Osteoblast (primary cell): ENCODE measurements around the gene SULT4A1. TPM values are rescaled to one million over a fixed set of nuclear protein-coding genes. Genes with fewer than 3 reads are reported as not detected.

Experiments used
- DNase-seq: peaks from one replicate; pipeline ENCODE4 v3.0.0; 2011; ENCODE audit warnings: low spot score, mixed read lengths; ENCODE audit not compliant: insufficient read length; ENCODE audit errors: missing footprints
- H2AFZ ChIP-seq: 2 replicates; pipeline ENCODE4 v1.6.0; 2011; ENCODE audit warnings: mild to moderate bottlenecking, low read length
- H3K27ac ChIP-seq: 2 replicates; pipeline ENCODE4 v1.5.1; 2011; ENCODE audit warnings: mild to moderate bottlenecking, low read depth, low read length, moderate library complexity
- H3K27me3 ChIP-seq: 2 replicates; pipeline ENCODE4 v1.6.0; 2012; ENCODE audit warnings: mild to moderate bottlenecking, control low read depth, inconsistent platforms, low read length, moderate library complexity; ENCODE audit not compliant: insufficient read depth
- H3K36me3 ChIP-seq: 2 replicates; pipeline ENCODE4 v1.5.1; 2011; ENCODE audit warnings: mild to moderate bottlenecking, low read length, control low read depth, moderate library complexity; ENCODE audit not compliant: insufficient read depth
- H3K4me1 ChIP-seq: 2 replicates; pipeline ENCODE4 v1.5.1; 2011; ENCODE audit warnings: mild to moderate bottlenecking, low read length, control low read depth, moderate library complexity; ENCODE audit not compliant: insufficient read depth
- H3K4me2 ChIP-seq: 2 replicates; pipeline ENCODE4 v1.6.0; 2011; ENCODE audit warnings: mild to moderate bottlenecking, low read length; ENCODE audit not compliant: insufficient read depth
- H3K4me3 ChIP-seq: fragments of 200-600 bp; sonication (generic); 3 replicates; pipeline ENCODE4 v1.5.1; 2012; ENCODE audit warnings: mild to moderate bottlenecking, low read length, inconsistent platforms; ENCODE audit not compliant: insufficient read depth
- H3K79me2 ChIP-seq: 2 replicates; pipeline ENCODE4 v1.6.0; 2012; ENCODE audit warnings: mild to moderate bottlenecking, low read length, control low read depth, inconsistent platforms; ENCODE audit not compliant: insufficient read depth
- H3K9me3 ChIP-seq: 2 replicates; pipeline ENCODE4 v1.5.1; 2011; ENCODE audit warnings: low read depth, low read length, control low read depth
- H4K20me1 ChIP-seq: 2 replicates; pipeline ENCODE4 v1.6.0; 2012; ENCODE audit warnings: mild to moderate bottlenecking, low read length, control low read depth; ENCODE audit not compliant: insufficient read depth
- CTCF ChIP-seq: IDR thresholded peaks from 2 replicates; pipeline ENCODE4 v1.5.1; 2011; ENCODE audit warnings: mild to moderate bottlenecking, low read depth, low read length, moderate library complexity; ENCODE audit errors: extremely low read depth
- small RNA-seq: library from RNA; depleted of rRNA; stranded (forward); fragments of <200 nt; gene quantifications from one replicate; pipeline ENCODE3, GENCODE V24; 2012
- total RNA-seq: library from RNA; depleted of rRNA; stranded (reverse); fragments of >200 nt; gene quantifications from 2 replicates; pipeline ENCODE4 v1.2.3, GENCODE V29; 2012

SULT4A1 gene
- total RNA-seq, 1 donor = under 0.01 TPM

GRCh38 chr22:43777286-43777685 is 85.0 kb downstream of the SULT4A1 start:
- Histone ChIP-seq H3K4me3 (no peak overlapping the region), H3K9me3 (no peaks in the 10 kb centered on the region), H3K36me3 (no peaks in the 10 kb centered on the region), H4K20me1 (no peaks in the 10 kb centered on the region), H3K27me3 (no peaks in the 10 kb centered on the region), H3K4me1 (peaks cover under 1% of the 10 kb centered on the region), H2AFZ (no peak overlapping the region), H3K79me2 (no peaks in the 10 kb centered on the region), H3K27ac (no peak overlapping the region), H3K4me2 (no peak overlapping the region)
- TF ChIP-seq CTCF = no peak
- peak; percentile 73 for DNase-seq

DNA sequence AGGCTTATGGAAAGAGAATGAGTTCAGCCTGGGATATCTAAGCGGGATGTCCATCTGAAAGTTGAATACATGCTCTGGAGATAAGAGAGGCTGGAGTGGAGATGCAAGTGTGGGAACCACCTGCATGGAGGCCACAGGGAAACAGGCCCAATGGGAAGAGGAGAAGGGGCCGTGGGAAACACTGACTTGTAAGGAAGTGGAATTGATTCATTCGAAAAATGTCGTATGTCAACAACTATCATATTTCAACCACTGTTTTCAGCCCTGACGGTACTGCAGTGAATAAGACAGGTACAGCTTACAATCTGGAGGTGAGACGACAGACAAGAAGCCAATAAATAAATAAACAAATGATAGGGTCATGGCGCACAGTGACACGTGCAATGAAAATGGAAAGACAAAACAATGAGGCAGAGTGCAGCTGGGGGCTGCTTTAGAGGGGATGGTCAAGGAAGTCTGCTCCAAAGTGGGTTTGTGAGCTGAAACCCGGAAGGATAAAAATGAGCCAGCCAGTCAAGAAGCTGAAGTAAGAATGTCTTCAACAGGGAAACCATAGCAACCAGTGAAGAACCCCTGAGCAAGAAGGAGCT is 86.1 kb downstream of the SULT4A1 start:
- no peaks in the 10 kb centered on the region for H3K36me3 ChIP-seq
- no peak overlapping the region for H3K27ac ChIP-seq
- no peaks in the 10 kb centered on the region for H4K20me1 ChIP-seq
- peak; percentile 64 for DNase-seq
- H3K4me2 ChIP-seq = no peak overlapping the region
- TF ChIP-seq CTCF = no peak
- no peaks in the 10 kb centered on the region for H3K9me3 ChIP-seq
- no peak overlapping the region for H3K4me3 ChIP-seq
- H2AFZ ChIP-seq = no peak overlapping the region
- H3K4me1 ChIP-seq = no peaks in the 10 kb centered on the region
- no peaks in the 10 kb centered on the region for H3K27me3 ChIP-seq
- no peaks in the 10 kb centered on the region for H3K79me2 ChIP-seq

Small RNA genes within 50 kb of the gene (small RNA-seq; reads per million reads assigned to genes)
- not detected for gene HMGN2P9

Other genes starting within 250 kb of the SULT4A1 start
- 1.8 and 2.9 TPM in 2 replicates for gene EFCAB6, start 50.2 kb downstream of the SULT4A1 start, total RNA-seq
- not detected in 2 replicates for gene PNPLA5, start 29.5 kb upstream of the SULT4A1 start, total RNA-seq
- gene PNPLA3, start 61.3 kb upstream of the SULT4A1 start, total RNA-seq = 8.3 and 14.1 TPM in 2 replicates
- 36.6 and 41.5 TPM in 2 replicates for gene SAMM50, start 92.9 kb upstream of the SULT4A1 start, total RNA-seq
- gene PARVB, start 161.8 kb upstream of the SULT4A1 start, total RNA-seq = 24.5 and 29.3 TPM in 2 replicates